ENCODE measurements around the gene INTU. TPM values are rescaled to one million over a fixed set of nuclear protein-coding genes. Genes with fewer than 3 reads are reported as not detected.

The INTU gene
- polyA plus RNA-seq, 2 of the 4 experiments (the other 2 are of a cell fraction), result 1.8 to 4.7 TPM

DNA sequence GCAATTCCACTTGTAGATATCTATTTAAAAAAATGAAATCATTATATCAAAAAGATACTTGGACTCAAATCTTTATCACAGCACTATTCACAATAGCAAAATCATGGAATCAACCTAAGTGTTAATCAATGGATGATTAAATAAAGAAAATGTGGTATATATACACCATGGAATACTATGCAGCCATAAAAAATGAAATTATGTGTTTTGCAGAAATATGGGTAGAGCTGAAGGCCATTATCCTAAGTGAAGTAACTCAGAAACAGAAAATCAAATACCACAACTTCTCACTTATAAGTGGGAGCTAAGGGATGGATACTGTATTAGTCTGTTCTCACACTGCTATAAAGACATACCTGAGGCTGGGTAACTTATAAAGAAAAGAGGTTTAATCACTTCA lies 14.3 kb upstream of the INTU start:
- no peak for FAIRE-seq
- CTCF ChIA-PET, result interaction anchor here (1.3 to 1.6 kb wide), 2 partner anchors 12 to 114 kb away, joined by 3 to 4 read pairs; no protein-coding TSS in a partner anchor
- POLR2A ChIA-PET, result no interaction called here

DNA sequence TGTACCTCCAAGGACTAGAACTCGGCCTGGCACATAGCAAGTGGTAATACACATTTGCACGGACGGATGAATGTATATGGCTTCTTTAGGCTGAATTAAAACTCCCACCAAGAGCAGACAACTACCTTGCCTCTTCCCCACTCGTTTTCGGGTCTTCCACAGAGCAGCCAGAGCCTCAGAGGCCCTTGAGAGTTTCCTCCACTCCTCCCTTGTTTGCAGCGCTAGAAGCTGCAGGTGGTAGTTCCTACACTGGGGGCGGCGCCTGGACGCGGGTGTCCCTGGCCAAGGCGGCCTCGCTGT lies 10.2 kb upstream of the INTU start:
- ChIA-PET POLR2A (interaction anchor here (1.7 kb wide), 1 partner anchor 10 kb away, joined by 9 read pairs; the partner anchor contains the start of gene INTU), CTCF (interaction anchor here (1.0 to 3.3 kb wide), 12 partner anchors 9 to 117 kb away, joined by 3 to 14 read pairs (median 3); no protein-coding TSS in a partner anchor)
- DNase-seq (ENCODE audit: low read depth in 1 of 2, low spot score in 1 of 2) (no peak), FAIRE-seq (no peak), ATAC-seq (no peak)
- TF ChIP-seq CBX2 (IDR thresholded peaks at IDR 0.05; ENCODE audit: borderline replicate concordance, low read depth) (no peak), CHD2 (IDR thresholded peaks at IDR 0.05; ENCODE audit: low read length, partially characterized antibody) (no peak), NR3C1 (IDR thresholded peaks at IDR 0.05) (no peak), FOXS1 (CRISPR knock-in tag; IDR thresholded peaks at IDR 0.05) (no peak), RARB (CRISPR knock-in tag; IDR thresholded peaks at IDR 0.05) (no peak), SMC3 (IDR thresholded peaks at IDR 0.05) (no peak)
- TF ChIP-seq, protein P1, sequence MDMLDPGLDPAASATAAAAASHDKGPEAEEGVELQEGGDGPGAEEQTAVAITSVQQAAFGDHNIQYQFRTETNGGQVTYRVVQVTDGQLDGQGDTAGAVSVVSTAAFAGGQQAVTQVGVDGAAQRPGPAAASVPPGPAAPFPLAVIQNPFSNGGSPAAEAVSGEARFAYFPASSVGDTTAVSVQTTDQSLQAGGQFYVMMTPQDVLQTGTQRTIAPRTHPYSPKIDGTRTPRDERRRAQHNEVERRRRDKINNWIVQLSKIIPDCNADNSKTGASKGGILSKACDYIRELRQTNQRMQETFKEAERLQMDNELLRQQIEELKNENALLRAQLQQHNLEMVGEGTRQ (IDR thresholded peaks at IDR 0.05), result no peak
- TF ChIP-seq, protein P2, sequence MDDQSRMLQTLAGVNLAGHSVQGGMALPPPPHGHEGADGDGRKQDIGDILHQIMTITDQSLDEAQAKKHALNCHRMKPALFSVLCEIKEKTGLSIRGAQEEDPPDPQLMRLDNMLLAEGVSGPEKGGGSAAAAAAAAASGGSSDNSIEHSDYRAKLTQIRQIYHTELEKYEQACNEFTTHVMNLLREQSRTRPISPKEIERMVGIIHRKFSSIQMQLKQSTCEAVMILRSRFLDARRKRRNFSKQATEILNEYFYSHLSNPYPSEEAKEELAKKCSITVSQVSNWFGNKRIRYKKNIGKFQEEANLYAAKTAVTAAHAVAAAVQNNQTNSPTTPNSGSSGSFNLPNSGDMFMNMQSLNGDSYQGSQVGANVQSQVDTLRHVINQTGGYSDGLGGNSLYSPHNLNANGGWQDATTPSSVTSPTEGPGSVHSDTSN (IDR thresholded peaks at IDR 0.05), result no peak
- TF ChIP-seq, protein P3, sequence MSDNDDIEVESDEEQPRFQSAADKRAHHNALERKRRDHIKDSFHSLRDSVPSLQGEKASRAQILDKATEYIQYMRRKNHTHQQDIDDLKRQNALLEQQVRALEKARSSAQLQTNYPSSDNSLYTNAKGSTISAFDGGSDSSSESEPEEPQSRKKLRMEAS (IDR thresholded peaks at IDR 0.05), result no peak
- TF ChIP-seq, protein P4, sequence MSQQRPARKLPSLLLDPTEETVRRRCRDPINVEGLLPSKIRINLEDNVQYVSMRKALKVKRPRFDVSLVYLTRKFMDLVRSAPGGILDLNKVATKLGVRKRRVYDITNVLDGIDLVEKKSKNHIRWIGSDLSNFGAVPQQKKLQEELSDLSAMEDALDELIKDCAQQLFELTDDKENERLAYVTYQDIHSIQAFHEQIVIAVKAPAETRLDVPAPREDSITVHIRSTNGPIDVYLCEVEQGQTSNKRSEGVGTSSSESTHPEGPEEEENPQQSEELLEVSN (IDR thresholded peaks at IDR 0.05; ENCODE audit: borderline replicate concordance, low read depth), result no peak
- no peak overlapping the region; a peak in 2 of 6 replicates for H3K27ac ChIP-seq
- H3K9me3 ChIP-seq, result no peaks in the 10 kb centered on the region
- H3K4me1 ChIP-seq, result peaks cover 3% of the 10 kb centered on the region; the same call in 1 of the 3 replicates
- WGBS (ENCODE audit: missing lambda C conversion rate), result 50% methylated on average over 6 of the region's 12 CpGs
- peak overlapping the region; percentile 75 for H3K4me3 ChIP-seq
- peak overlapping the region; percentile 90 for H3K4me2 ChIP-seq

More for the DNA sequence above, 14.3 kb upstream of the INTU start:
- H3K27ac ChIP-seq, result no peak overlapping the region
- no peak overlapping the region for H3K4me2 ChIP-seq
- no peaks in the 10 kb centered on the region for H3K9me3 ChIP-seq
- peaks cover 3% of the 10 kb centered on the region; the same call in 1 of the 3 replicates for H3K4me1 ChIP-seq
- H3K4me3 ChIP-seq, result no peak overlapping the region
- ATAC-seq (no peak), DNase-seq (ENCODE audit: low read depth in 1 of 2, low spot score in 1 of 2) (no peak)
- no peak for TF ChIP-seq EP300 (IDR thresholded peaks at IDR 0.05)
- TF ChIP-seq, protein P5, sequence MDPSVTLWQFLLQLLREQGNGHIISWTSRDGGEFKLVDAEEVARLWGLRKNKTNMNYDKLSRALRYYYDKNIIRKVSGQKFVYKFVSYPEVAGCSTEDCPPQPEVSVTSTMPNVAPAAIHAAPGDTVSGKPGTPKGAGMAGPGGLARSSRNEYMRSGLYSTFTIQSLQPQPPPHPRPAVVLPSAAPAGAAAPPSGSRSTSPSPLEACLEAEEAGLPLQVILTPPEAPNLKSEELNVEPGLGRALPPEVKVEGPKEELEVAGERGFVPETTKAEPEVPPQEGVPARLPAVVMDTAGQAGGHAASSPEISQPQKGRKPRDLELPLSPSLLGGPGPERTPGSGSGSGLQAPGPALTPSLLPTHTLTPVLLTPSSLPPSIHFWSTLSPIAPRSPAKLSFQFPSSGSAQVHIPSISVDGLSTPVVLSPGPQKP (IDR thresholded peaks at IDR 0.05; ENCODE audit: low read depth, low read length), result no peak
- no peak for TF ChIP-seq CBX8 (IDR thresholded peaks at IDR 0.05)
- no peak for TF ChIP-seq ZC3H11A (IDR thresholded peaks at IDR 0.05)
- no peak for TF ChIP-seq POLR2A (IDR thresholded peaks at IDR 0.05; ENCODE audit: low read length)
- no peak for TF ChIP-seq NFE2L2 (conservative IDR thresholded peaks at IDR 0.05; ENCODE audit: low read length)
- no peak for TF ChIP-seq FOSL2 (IDR thresholded peaks at IDR 0.05)
- TF ChIP-seq FOSL2 (CRISPR knock-in tag; IDR thresholded peaks at IDR 0.05), result no peak
- no peak for TF ChIP-seq HOXA7 (CRISPR knock-in tag; IDR thresholded peaks at IDR 0.05)
- TF ChIP-seq RARB (CRISPR knock-in tag; IDR thresholded peaks at IDR 0.05), result no peak
- no peak for TF ChIP-seq ZNF302 (CRISPR knock-in tag; IDR thresholded peaks at IDR 0.05)
